Measurements from ENCODE around the gene IFNW1. TPM values are rescaled to one million over a fixed set of nuclear protein-coding genes. Genes with fewer than 3 reads are reported as not detected.

The IFNW1 gene
- polyA plus RNA-seq, 3 donors, result not detected

DNA sequence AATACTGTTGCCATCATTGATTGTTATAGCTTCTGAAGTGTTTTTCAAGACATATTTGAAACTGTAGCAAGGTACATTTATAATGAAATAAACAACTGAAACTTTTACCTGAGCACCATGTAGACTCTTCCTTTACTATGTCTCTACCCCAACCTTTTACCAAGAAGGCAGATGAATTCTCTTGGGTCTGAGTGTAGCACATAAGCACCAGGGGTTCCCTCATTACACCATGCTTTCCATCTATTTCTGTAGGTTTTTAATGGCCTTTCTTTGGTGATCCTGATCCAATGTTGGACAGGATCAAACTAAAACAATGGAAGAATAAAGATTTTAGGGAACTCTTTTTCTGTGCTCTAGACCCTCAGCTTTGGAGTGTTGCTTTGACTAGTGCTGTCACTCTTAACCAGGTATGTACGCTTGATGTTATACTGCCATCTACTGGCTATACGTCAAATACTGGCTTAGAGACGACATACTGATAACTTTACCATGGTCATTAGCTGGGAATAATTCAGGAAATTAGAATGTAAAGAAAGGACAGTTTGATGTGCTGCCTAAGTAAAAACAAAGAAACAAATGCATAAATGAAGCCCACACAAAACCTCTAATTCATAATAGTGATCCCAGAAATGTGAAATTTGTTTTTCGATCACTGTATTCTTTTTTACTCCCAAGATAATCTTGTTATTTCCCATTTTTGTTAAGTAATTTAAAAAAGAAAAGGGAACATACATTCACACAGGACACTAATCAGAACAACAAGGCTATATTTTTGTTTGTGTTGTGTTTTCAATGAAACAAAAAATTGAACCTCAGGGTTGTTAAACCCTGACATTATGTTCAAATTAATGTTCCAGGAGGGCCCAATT lies 30.7 kb downstream of the IFNW1 start:
- DNase-seq, result peak; percentile 64

DNA sequence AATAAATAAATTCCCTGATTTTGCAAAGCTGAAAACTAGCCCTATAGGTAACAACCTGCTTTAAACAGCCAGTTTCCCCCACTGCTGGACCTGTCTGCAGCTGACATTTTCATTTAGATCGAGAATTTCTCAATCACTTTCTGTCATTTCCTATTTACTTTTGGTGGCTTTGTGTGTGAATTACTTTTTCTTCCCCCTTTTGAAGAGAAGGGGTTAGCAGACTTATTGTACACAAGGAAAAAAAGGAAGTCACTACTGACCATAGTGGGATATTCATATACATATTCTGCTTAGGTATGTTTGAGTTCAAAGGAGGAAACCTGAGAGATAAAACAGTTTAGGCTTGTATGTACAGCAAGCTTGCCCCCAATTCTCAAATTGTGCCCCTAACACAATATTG lies 36.8 kb downstream of the IFNW1 start:
- no peak for DNase-seq

DNA sequence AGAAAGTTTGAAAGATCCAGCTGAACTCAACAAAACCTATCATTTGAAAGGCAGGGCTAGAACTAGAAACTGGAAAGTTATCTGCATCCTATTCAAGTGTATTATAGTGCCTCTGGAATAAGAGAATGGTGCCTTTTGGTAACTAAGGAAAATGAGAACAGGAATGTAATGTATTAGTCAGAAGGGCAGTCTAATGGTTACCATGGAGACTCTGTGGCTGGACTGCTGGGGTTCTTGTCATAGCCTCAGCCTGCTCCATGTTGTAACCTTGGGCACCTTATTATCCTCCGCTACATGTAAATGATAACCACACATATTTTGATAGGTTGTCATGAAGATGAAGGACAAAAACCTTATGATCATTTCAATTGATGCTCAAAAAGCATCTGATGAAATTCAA lies 39.3 kb downstream of the IFNW1 start:
- DNase-seq, result no peak

DNA sequence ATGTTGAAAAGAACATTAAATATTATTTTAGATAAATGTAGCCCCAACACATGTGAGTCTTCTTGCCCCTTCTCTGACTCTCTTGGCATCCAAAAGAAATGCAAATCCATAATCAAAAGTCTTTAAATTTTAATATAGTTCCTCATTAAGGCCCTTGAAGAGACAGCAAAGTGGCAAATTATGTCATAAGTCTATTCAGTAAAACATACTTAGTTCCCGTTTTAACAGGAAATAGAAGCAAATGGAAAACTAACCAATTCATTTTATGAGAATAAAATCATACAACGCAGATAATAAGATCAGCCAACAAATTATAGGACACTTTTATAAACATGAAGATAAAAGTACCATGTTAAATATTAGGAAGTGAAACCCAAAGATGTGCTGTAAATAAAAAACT lies 43.8 kb downstream of the IFNW1 start:
- no peak for DNase-seq

DNA sequence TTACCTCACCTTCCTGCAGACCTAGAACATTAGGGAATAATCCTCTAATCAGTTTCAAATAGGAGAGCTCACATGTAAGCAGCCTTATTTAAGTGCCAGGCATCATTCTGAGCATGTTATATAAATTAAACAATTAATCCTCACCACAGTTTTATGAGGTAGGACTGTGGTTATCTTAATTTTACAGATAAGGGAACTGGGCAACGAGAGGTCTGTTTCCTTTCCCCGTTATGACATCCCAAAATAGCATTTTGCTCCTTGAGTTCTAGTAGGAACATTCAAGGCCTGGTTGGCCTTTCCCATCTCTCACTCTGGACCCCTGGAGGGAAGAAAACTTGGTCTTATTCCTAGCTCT lies 44.8 kb downstream of the IFNW1 start:
- DNase-seq, result no peak

DNA sequence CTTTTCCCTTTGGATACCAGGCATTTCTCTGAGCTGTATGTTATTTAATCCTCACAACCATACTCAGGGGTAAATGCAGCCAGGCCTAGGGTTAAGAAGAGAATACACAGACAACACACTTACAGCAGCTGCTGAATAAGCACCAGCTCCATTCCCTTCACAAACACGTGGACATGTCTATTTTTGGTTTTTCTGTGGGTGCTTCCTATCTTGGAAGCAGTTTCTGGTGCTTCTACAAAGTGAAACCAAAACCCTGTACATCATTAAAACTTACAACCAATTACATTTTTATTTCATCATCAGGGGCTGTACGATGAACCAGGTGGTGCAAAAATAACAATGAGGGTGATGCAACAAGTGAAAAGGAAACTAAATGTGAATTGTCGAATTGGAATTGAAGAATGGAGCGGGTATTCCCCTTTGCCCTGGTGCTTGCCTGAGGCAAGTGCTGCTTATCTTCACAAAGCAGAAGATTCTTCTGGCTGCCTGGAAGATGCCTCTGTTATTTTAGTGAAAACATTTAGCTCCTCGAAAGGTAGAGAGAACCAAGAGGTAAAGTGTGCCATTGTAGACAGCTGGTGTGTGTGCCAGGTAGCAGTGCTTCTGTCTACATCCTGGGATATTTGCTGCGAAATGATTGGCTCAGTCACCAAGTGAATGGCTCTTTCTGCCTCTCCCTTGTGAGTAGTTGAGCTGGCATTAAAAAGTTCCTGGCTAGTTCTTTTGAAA lies 45.3 kb downstream of the IFNW1 start:
- no peak for DNase-seq

DNA sequence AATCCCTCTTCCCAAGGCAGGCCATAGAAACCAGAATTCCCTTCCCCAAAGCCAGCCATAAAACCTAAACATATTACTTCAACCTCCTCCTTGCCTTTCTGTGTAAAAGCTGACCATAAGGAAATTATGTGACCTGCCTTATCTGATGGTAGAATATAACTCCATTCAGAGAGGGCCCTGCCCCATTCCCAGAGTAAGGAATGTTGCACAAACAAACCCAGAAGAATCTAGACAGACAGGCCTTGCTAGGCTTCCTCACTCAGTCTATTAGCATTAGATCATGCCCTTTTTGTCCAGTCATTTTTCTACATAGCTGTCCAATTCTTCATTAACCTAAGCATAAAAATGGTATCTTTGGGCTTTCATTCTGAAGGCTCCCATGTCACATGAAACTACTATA lies 46.1 kb downstream of the IFNW1 start:
- no peak for DNase-seq

Other genes starting within 250 kb of the IFNW1 start
- 1 to 10 TPM; 2.7 to 3.2 (median 3.0) TPM for gene HACD4, start 110.2 kb downstream of the IFNW1 start, polyA plus RNA-seq (ENCODE audit: insufficient read length in 3 of 3)
- gene IFNB1, start 63.9 kb downstream of the IFNW1 start, polyA plus RNA-seq (ENCODE audit: insufficient read length in 3 of 3), result not detected
- under 1 TPM in 1 of 3 donors, not detected in 2; 0.17 TPM for gene IFNA21, start 24.8 kb upstream of the IFNW1 start, polyA plus RNA-seq (ENCODE audit: insufficient read length in 3 of 3)
- gene IFNA4, start 45.8 kb upstream of the IFNW1 start, polyA plus RNA-seq (ENCODE audit: insufficient read length in 3 of 3), result not detected
- not detected for gene IFNA7, start 60.4 kb upstream of the IFNW1 start, polyA plus RNA-seq (ENCODE audit: insufficient read length in 3 of 3)
- gene IFNA10, start 65.3 kb upstream of the IFNW1 start, polyA plus RNA-seq (ENCODE audit: insufficient read length in 3 of 3), result not detected
- not detected for gene IFNA16, start 75.5 kb upstream of the IFNW1 start, polyA plus RNA-seq (ENCODE audit: insufficient read length in 3 of 3)
- gene IFNA17, start 86.4 kb upstream of the IFNW1 start, polyA plus RNA-seq (ENCODE audit: insufficient read length in 3 of 3), result not detected
- gene IFNA14, start 98.2 kb upstream of the IFNW1 start, polyA plus RNA-seq (ENCODE audit: insufficient read length in 3 of 3), result not detected
- gene IFNA5, start 163.5 kb upstream of the IFNW1 start, polyA plus RNA-seq (ENCODE audit: insufficient read length in 3 of 3), result not detected
- gene KLHL9, start 193.6 kb upstream of the IFNW1 start, polyA plus RNA-seq (ENCODE audit: insufficient read length in 3 of 3), result 10 to 100 TPM; 45.4 to 49.9 (median 47.0) TPM
- not detected for gene IFNA6, start 209.1 kb upstream of the IFNW1 start, polyA plus RNA-seq (ENCODE audit: insufficient read length in 3 of 3)
- gene IFNA13, start 226.2 kb upstream of the IFNW1 start, polyA plus RNA-seq (ENCODE audit: insufficient read length in 3 of 3), result not detected
- not detected for gene IFNA2, start 243.6 kb upstream of the IFNW1 start, polyA plus RNA-seq (ENCODE audit: insufficient read length in 3 of 3)